ENCODE data around the gene SHISAL2B. TPM values are rescaled to one million over a fixed set of nuclear protein-coding genes. Genes with fewer than 3 reads are reported as not detected.

Gene SHISAL2B
- total RNA-seq, 1 donor = not detected

Other genes with a start within 250 kb of the SHISAL2B start
- gene RGS7BP, start 184.5 kb upstream of the SHISAL2B start, total RNA-seq = not detected
- 4.3 TPM for gene SREK1IP1, start 78.2 kb downstream of the SHISAL2B start, total RNA-seq
- gene CWC27, start 78.4 kb downstream of the SHISAL2B start, total RNA-seq = 7.5 TPM

Data from hematopoietic multipotent progenitor cell (in vitro differentiated cells).